GM18868 (cell line): ENCODE measurements around the gene YIPF4.
"Not testable (repeated sequence)": the region's sequence is repeated elsewhere in the genome, so short reads cannot be mapped to it uniquely, and the experiment has no call there.

ENCODE experiments used
- ATAC-seq: cut with Tn5 transposase; IDR thresholded peaks from one replicate; pipeline ENCODE4 v1.9.1; 2021; ENCODE audit warnings: mild to moderate bottlenecking, moderate library complexity; ENCODE audit not compliant: unreplicated experiment

Gene YIPF4

DNA sequence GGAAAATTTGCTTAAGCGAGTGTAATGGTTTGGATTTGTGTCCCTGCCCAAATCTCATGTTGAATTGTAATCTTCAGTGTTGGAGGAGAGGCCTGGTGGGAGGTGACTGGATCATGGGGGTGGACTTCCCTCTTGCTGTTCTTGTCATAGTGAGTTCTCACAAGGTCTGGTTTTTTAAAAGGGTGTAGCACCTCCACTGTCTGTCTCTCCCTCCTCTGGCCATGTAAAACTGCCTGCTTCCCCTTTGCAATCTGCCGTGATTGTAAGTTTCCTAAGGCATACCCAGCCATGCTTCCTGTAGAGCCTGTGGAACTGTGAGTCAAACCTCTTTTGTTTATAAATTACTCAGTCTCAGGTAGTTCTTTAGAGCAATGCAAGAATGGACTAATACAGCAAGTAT lies 6.6 kb downstream of the YIPF4 start:
- no peak for ATAC-seq

GRCh38 chr2:32289165-32289999 lies 11.7 kb downstream of the YIPF4 start:
- ATAC-seq: no peak

GRCh38 chr2:32290000-32290339 lies 12.3 kb downstream of the YIPF4 start:
- no peak for ATAC-seq

DNA sequence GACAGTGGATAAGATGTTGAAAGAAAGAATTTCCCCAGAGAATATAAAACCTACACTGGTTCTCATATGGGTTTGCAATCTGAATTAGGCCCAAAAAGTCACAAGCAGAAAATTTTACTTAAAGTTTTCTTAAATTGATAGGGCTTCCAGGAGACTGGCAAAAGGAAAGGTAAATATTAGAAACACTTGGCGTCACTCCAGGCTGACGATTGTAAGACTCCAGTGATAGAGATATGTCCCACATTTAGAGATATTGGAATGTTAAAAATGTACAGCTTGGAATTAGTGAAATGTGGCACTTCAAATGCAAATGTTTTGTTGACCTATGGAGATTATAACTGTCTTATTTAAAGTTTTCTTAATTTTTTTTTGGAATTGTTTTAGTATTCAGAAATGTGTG lies 14.0 kb downstream of the YIPF4 start:
- no peak for ATAC-seq

- ATAC-seq: not testable (repeated sequence)
Observed at GRCh38 chr2:32293493-32293892, 15.8 kb downstream of the YIPF4 start.

DNA sequence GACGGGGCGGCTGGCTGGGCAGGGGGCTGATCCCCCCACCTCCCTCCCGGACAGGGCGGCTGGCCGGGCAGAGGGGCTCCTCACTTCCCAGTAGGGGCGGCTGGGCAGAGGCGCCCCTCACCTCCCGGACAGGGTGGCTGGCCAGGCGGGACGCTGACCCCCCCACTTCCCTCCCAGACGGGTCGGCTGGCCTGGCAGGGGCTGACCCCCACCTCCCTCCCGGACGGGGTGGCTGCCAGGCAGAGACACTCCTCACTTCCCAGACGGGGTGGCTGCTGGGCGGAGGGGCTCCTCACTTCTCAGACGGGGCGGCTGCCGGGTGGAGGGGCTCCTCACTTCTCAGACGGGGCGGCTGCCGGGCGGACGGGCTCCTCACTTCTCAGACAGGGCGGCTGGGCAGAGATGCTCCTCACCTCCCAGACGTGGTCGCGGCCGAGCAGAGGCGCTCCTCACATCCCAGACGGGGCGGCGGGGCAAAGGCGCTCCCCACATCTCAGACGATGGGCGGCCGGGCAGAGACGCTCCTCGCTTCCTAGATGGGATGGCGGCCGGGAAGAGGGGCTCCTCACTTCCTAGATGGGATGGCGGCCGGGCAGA lies 16.4 kb downstream of the YIPF4 start:
- ATAC-seq: not testable (repeated sequence)

DNA sequence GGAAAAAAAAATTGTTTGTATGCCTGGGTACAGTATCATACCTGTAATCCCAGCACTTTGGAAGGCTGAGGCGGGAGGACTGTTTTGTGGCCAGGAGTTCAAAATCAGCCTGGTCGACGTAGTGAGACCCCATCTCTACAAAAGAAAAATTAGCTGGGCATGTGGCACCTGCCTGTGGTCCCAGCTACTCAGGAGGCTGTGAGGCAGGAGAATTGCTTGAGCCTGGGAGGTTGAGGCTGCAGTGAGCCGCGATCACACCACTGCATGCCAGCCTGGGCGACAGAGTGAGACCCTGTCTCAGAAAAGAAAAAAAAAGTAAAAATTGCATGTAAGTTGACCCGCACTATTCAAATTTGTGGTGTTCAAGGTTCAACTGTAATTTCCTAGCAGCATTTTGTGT lies 32.9 kb downstream of the YIPF4 start:
- no peak for ATAC-seq

GRCh38 chr2:32314886-32315285 lies 37.2 kb downstream of the YIPF4 start:
- ATAC-seq: no peak

DNA sequence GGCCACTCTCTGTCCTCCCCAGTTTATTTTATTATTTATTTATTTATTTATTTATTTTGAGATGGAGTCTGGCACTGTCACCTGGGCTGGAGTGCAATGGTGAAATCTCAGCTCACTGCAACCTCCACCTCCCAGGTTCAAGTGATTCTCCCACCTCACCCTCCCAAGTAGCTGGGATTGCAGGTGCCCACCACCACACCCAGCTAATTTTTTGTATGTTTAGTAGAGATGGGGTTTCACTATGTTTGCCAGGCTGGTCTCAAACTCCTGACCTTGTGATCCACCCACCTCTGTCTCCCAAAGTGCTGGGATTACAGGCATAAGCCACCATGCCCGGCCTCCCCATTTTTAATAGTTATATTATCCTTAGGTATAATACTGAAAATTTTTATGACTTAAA lies 51.0 kb downstream of the YIPF4 start:
- not testable (repeated sequence) for ATAC-seq

- not testable (repeated sequence) for ATAC-seq
Observed at GRCh38 chr2:32329180-32329980, 51.7 kb downstream of the YIPF4 start.

DNA sequence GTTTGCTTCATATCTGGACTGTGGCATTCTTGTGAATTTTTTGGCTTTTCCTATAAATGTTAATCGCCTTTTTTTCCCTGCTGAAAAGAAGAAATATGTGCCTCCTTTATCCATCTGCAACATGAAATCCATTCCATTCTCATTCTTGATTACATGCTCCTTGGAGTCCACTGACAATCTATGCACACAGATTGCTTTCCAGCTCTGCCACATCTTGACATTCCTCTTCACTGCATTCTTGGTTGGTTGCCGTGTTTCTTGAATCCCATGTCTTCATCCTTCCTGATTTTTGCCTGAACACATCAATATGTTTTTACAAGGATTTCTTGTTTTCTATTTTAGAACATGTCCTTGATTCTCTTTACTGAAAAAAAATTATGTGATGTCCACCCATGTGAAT lies 52.4 kb downstream of the YIPF4 start:
- ATAC-seq: no peak

GRCh38 chr2:32342801-32343200 lies 65.1 kb downstream of the YIPF4 start:
- no peak for ATAC-seq

DNA sequence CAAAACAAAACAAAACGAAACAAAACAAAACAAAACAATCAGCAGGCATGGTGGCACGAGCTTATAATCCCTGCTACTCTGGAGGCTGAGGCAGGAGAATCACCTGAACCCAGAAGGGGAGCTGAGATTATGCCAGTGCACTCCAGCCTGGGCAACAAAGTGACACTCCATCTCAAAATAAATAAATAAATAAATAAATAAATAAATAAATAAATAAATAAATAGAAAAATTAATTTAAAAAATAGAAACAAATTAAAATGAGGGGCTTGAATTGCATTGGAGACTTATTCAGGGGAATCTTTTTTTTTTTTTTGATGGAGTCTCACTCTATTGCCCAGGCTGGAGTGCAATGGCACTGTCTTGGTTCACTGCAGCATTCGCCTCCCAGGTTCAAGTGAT lies 73.1 kb downstream of the YIPF4 start:
- ATAC-seq: not testable (repeated sequence)

DNA sequence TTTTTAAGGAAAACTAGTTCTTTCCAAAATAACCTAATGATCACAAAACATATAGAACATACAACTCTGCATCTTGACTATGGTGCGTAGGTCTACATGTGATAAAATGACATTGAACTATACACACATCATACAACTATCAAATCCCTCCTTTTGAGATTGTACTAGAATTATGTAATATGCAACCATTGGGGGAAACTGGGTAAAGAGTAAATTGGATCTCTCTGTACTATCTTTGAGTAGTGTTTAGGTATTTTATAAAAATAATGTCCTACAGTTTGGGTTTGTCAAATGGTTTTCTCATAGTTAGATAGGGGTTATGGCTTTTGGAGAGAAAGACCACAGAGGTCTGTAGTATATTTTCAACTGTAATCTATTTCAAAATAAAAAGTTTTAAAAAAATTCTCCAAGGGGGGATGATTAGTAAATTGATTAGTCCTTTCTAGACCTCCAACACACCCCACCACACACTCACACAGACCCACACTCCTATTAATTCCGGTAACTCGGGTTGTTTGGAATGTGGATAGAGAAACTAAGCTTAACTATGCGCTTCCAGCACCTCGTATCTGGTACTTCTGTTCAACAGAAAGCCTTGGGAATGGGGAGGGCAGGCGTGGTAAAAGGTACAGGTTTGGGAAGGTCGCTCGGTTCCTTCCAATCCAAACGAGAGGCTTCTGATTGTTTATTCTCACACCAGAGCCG lies 78.4 kb downstream of the YIPF4 start:
- no peak for ATAC-seq

- ATAC-seq: peak; percentile 86
Observed at GRCh38 chr2:32356681-32357317, 79.1 kb downstream of the YIPF4 start, which contains the start of gene BIRC6. Gene BIRC6, plus strand, starts transcription at chr2:32357023. Its CDS starts 139 bp downstream, at chr2:32357162.

GRCh38 chr2:32357318-32358110 lies 79.8 kb downstream of the YIPF4 start:
- ATAC-seq: peak; percentile 7

DNA sequence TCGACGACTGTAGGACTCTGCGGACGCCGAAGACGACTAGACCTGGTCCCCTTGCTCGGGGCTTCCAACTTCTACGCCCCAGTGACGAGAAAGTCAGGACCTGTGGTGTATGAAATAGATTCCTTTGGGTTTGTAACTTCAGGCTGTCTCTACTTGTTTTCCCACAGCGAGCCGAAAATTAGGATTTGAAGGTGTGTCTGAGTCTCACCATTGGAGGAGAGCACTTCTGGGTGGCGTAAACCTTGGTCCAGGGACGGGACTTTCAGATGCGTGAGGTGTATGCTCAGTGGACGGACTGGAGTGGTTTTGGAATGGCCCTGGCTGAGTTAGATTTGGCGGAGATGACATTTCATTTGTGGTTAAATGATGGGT lies 80.4 kb downstream of the YIPF4 start:
- no peak for ATAC-seq

DNA sequence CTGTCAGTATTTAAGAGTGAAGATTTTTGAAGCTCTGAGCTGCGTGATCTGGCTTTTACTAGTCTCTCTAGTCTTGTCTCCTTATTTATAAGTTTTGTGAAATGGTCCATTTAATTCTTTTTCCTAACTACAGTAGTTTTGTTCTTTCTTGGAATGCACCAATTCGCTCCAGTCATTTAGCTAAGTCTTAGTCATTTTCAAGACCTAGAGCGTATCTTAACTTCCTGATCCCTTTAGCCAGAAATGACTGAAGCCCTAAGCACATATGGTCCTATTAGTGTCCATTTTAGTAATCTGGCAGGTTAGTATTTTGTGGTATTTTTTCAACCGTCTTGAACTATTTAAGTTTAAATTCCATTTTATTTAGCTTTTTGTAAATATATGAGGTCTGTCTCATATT lies 82.7 kb downstream of the YIPF4 start:
- ATAC-seq: no peak

DNA sequence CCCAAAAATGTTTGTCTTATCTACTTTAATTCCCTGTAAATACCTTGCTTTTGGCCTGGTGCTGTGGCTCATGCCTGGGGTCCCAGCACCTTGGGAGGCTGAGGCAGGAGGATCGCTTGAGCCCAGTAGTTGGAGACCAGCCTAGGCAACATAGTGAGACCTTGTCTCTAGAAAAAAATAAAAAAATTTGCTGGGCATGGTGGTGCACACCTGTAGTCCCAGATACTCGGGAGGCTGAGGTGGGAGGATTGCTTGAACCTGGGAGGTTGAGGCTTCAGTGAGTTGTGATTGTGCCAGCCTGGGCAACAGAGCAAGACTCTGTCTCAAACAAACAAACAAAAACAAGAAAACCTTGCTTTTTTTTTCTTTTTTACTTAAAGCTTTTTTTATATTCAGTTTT lies 85.3 kb downstream of the YIPF4 start:
- ATAC-seq: not testable (repeated sequence)

DNA sequence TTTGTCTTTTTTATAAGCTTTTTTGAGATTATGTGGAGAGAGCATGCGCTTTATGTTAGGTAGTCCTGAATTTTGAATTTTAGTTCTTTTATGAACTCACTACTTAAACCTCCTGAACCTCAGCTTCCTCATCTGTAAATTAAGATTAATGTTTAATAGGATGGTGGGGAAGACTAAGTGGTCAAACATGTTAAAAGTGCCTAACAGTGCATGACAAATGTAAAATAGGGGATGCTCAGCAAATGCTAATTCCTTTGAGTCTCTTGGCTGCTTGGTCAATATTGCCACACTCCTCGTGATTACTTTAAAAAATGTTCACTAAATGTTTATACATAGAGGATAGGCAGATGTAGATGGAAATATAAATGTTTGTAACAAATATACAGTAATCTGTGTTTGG lies 85.9 kb downstream of the YIPF4 start:
- no peak for ATAC-seq
